SU-DHL-6 (cell line): Measurements from ENCODE around the gene BHLHE23.

ENCODE experiments used
- H2AFZ ChIP-seq: fragments of 200-600 bp; sonication (generic); 2 replicates; pipeline ENCODE4 v1.6.1; 2014; ENCODE audit warnings: low read depth, mild to moderate bottlenecking, moderate library complexity, mixed read lengths, antibody characterized with exemption, low read length; ENCODE audit not compliant: severe bottlenecking
- H3F3A ChIP-seq: fragments of 200-600 bp; shearing (Covaris generic); 2 replicates; pipeline ENCODE4 v1.6.0; 2016; ENCODE audit warnings: antibody characterized with exemption, mild to moderate bottlenecking; ENCODE audit not compliant: insufficient read depth
- H3K27ac ChIP-seq: fragments of 200-600 bp; sonication (generic); 2 replicates; pipeline ENCODE4 v1.5.1; 2016; ENCODE audit warnings: low read depth, mild to moderate bottlenecking, low read length, moderate library complexity, mixed read lengths
- H3K27me3 ChIP-seq: fragments of 200-600 bp; sonication (generic), shearing (Covaris generic); 2 replicates; pipeline ENCODE4 v1.6.0; 2014; ENCODE audit warnings: mild to moderate bottlenecking, low read length
- H3K36me3 ChIP-seq: fragments of 200-600 bp; sonication (generic); 2 replicates; pipeline ENCODE4 v1.6.1; 2014; ENCODE audit warnings: mild to moderate bottlenecking, low read length, mixed read lengths
- H3K4me2 ChIP-seq: fragments of 300-600, 200-600 bp; shearing (Covaris generic), sonication (generic); 2 replicates; pipeline ENCODE4 v1.6.0; 2014; ENCODE audit warnings: low read length, low read depth, mild to moderate bottlenecking; ENCODE audit not compliant: poor library complexity, severe bottlenecking
- H3K4me3 ChIP-seq: fragments of 200-600 bp; sonication (generic); 2 replicates; pipeline ENCODE4 v1.5.1; 2014; ENCODE audit warnings: antibody characterized with exemption, low read length, mild to moderate bottlenecking, mixed read lengths; ENCODE audit not compliant: insufficient read depth, poor library complexity, severe bottlenecking
- H3K79me2 ChIP-seq: fragments of 200-600 bp; sonication (generic); 2 replicates; pipeline ENCODE4 v1.6.1; 2014; ENCODE audit warnings: mild to moderate bottlenecking, low read length, moderate library complexity; ENCODE audit not compliant: insufficient read depth
- H3K9ac ChIP-seq: fragments of 200-600 bp; sonication (generic); 2 replicates; pipeline ENCODE4 v1.7.0; 2014; ENCODE audit warnings: mild to moderate bottlenecking, low read length
- H3K9me2 ChIP-seq: fragments of 200-600 bp; sonication (generic); replicated peaks from 2 replicates; pipeline ENCODE4 v1.6.1; 2014; ENCODE audit warnings: low read length; ENCODE audit not compliant: insufficient read depth
- H3K9me3 ChIP-seq: fragments of 200-600 bp; sonication (generic); 2 replicates; pipeline ENCODE4 v1.6.1; 2014; ENCODE audit warnings: low read length, mixed read lengths; ENCODE audit not compliant: insufficient read depth
- H4K20me1 ChIP-seq: fragments of 200-600 bp; sonication (generic); 2 replicates; pipeline ENCODE4 v1.6.1; 2014; ENCODE audit warnings: low read depth, mild to moderate bottlenecking, antibody characterized with exemption, low read length, moderate library complexity, mixed read lengths
- EZH2phosphoT487 ChIP-seq: fragments of 200-600 bp; sonication (generic), shearing (Covaris generic); conservative IDR thresholded peaks from 2 replicates; pipeline ENCODE4 v1.6.1; 2018; ENCODE audit warnings: mild to moderate bottlenecking, antibody characterized with exemption, low read length, moderate library complexity, mixed read lengths
- TF ChIP-seq, protein P1 (sequence below): fragments of 200-600 bp; sonication (generic); IDR thresholded peaks from one replicate; pipeline ENCODE4 v1.5.1; 2017; ENCODE audit warnings: antibody characterized with exemption, mild to moderate bottlenecking, low read length, moderate library complexity; ENCODE audit not compliant: insufficient read depth, poor library complexity, severe bottlenecking

The BHLHE23 gene

DNA sequence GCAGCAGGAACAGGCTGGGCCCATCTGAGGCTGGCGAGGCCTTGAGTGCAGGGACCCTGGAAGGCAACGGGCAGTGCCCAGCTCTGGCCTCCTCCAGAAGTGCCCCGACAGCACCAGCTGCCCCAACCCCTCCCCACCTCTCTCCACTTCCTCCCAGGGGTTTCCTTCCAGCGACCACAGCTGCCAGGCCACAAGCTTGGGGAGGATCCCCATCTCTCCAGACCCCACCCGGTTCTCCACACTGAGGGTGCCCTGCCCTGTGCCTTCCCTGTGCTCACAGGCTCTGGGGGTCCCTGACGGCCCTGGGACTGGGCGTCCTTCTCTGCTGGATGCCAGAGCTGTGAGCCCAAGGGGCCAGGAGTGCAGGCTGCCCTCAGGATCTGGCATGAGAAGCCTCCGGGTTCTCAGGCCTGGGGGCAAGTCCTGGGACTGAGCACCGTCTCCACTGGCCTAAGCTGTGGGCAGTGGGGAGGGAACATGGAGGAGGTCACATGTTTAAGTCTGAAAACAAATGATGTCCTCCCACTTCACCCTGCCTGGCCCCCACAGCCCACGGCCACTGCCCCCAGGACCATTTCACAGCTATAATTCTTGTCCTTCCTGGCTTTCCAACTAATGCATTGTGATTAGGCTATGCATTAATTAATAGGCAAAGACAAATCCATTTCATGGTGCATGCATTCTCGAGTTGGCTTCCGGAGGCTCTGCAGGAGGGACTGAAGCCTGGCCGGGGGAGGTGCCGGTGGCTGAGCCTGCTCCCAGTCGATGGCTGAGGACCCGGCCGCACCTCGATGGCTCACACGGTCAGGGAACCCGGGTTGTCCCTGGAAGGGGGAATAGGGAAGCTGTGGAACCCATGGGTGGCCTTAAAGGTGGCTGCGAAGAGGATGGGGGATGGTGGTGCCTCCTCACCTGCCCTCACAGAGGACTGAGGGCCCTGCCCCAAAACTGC, 24.4 kb downstream of the BHLHE23 start:
- no peaks in the 10 kb centered on the region for H3K27me3 ChIP-seq
- H3K27ac ChIP-seq: no peak overlapping the region
- H4K20me1 ChIP-seq: no peaks in the 10 kb centered on the region
- H3K36me3 ChIP-seq: no peaks in the 10 kb centered on the region
- H3K79me2 ChIP-seq: no peaks in the 10 kb centered on the region
- no peaks in the 10 kb centered on the region for H3K9me2 ChIP-seq
- no peak for TF ChIP-seq EZH2phosphoT487
- TF ChIP-seq, protein P1, sequence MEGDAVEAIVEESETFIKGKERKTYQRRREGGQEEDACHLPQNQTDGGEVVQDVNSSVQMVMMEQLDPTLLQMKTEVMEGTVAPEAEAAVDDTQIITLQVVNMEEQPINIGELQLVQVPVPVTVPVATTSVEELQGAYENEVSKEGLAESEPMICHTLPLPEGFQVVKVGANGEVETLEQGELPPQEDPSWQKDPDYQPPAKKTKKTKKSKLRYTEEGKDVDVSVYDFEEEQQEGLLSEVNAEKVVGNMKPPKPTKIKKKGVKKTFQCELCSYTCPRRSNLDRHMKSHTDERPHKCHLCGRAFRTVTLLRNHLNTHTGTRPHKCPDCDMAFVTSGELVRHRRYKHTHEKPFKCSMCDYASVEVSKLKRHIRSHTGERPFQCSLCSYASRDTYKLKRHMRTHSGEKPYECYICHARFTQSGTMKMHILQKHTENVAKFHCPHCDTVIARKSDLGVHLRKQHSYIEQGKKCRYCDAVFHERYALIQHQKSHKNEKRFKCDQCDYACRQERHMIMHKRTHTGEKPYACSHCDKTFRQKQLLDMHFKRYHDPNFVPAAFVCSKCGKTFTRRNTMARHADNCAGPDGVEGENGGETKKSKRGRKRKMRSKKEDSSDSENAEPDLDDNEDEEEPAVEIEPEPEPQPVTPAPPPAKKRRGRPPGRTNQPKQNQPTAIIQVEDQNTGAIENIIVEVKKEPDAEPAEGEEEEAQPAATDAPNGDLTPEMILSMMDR: no peak
- no peaks in the 10 kb centered on the region for H3K9me3 ChIP-seq
- no peaks in the 10 kb centered on the region for H3F3A ChIP-seq
- H3K4me3 ChIP-seq: no peak overlapping the region
- H3K4me2 ChIP-seq: no peak overlapping the region
- no peak overlapping the region for H2AFZ ChIP-seq
- H3K9ac ChIP-seq: no peak overlapping the region

DNA sequence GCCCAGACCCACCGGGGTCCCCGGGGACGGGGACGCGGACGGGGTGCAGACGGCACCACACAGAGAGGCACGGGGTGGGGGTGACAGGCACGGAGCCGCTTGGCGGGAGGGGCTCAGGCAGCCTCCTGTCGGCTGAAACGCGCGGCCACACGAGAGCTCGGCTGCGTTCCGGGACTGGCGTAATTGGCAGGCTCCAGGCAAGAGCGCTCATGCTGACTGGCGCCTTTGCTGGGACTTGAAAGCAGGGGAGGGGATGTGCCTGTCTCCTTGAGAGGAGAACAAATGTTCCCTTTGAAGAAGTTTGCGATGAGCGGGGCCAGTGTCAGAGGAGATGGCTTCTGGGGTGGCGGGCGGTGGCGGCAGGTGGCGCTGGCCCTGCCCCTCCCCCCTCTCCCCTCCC, 25.8 kb downstream of the BHLHE23 start:
- Histone ChIP-seq H3K36me3 (no peaks in the 10 kb centered on the region), H4K20me1 (no peaks in the 10 kb centered on the region), H2AFZ (no peak overlapping the region), H3F3A (no peaks in the 10 kb centered on the region), H3K4me2 (no peak overlapping the region), H3K79me2 (no peaks in the 10 kb centered on the region), H3K9me3 (no peaks in the 10 kb centered on the region), H3K9me2 (no peaks in the 10 kb centered on the region), H3K9ac (no peak overlapping the region), H3K27ac (no peak overlapping the region), H3K27me3 (no peaks in the 10 kb centered on the region), H3K4me3 (no peak overlapping the region)
- no peak for TF ChIP-seq EZH2phosphoT487
- TF ChIP-seq, protein P1: no peak

DNA sequence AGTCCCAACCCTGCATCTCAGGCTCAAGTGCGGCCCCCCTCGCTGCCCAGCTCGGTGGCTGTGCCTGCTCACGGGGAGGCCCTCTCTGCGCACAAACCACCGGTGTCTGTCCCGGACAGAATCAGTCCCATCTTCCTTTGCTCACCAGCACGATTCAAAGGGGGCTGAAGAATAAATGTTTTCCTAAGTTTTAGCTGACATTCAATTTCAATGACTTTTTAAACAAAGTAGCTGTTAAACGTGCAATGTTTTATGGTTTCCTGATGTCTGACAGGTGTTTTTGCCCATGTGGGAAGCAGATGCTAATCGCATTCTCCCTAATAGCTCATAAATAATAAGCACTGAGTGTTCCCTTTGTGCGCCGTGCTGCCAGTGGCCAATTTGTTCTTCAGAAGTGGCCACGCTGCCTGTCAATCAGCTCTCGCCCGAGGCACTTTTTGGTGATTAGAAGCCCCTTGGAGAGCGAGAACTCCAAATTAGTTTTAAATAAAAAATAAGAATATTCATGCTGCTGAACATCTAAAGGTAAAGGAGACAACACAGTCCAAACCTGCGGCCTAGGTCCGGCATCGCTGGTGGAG, 26.3 kb downstream of the BHLHE23 start:
- H3K4me3 ChIP-seq: no peak overlapping the region
- TF ChIP-seq, protein P1: no peak

More for the DNA sequence above, 26.3 kb downstream of the BHLHE23 start:
- Histone ChIP-seq H2AFZ (no peak overlapping the region), H3K79me2 (no peaks in the 10 kb centered on the region), H3K27me3 (no peaks in the 10 kb centered on the region), H3K4me2 (no peak overlapping the region), H3K9ac (no peak overlapping the region), H3K27ac (no peak overlapping the region), H4K20me1 (no peaks in the 10 kb centered on the region), H3F3A (no peaks in the 10 kb centered on the region), H3K9me3 (no peaks in the 10 kb centered on the region), H3K36me3 (no peaks in the 10 kb centered on the region), H3K9me2 (no peaks in the 10 kb centered on the region)
